ENCODE results near the gene PCDHA8. TPM values are rescaled to one million over a fixed set of nuclear protein-coding genes. Genes with fewer than 3 reads are reported as not detected.

PCDHA8 gene
- total and polyA plus RNA-seq, 9 of the 15 experiments (the other 6 are each of a cell fraction or from before 2014, with no cell fraction given), result not detected

DNA sequence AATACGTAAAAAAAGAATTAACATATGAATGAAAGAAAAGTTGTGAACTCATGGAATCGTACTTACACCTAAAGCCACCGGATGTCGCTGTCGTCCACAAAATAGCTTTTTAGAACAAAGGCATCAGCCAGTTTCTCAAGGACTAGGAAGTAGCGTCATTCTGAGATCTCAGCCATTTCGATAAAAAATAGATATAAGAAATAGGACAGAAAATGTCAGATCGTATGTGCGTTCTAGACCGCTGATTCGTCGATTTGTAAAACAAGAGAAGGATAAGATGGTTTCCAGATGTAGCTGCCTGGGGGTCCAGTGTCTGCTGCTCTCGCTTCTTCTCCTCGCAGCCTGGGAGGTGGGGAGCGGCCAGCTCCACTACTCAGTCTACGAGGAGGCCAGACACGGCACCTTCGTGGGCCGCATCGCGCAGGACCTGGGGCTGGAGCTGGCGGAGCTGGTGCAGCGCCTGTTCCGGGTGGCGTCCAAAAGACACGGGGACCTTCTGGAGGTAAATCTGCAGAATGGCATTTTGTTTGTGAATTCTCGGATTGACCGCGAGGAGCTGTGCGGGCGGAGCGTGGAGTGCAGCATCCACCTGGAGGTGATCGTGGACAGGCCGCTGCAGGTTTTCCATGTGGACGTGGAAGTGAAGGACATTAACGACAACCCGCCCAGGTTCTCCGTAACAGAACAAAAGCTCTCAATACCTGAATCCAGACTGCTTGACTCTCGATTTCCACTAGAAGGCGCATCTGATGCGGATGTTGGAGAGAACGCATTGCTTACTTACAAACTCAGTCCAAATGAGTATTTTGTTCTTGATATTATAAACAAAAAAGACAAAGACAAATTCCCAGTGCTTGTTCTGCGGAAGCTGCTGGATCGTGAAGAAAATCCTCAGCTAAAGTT is 15.0 kb downstream of the PCDHA8 start, which contains the start of gene PCDHA10:
Gene PCDHA10 (plus strand): TSS at position 126 of the 903 bp plus-strand sequence. CDS start 152 bp downstream, at position 278.
- H3K27ac ChIP-seq (ENCODE audit: extremely low read depth, low read depth, low read length), result no peak within 1 kb of the TSS
- WGBS (ENCODE audit: insufficient coverage, low coverage, missing lambda C conversion rate), result 19% methylated on average over 37 of the region's 44 CpGs
- CTCF ChIA-PET (ENCODE audit: low intra/inter-chr PET ratio), result no interaction called here
- BruUV-seq (replicated peaks), result no TSS peak
- H3K79me2 ChIP-seq (ENCODE audit: control insufficient read depth, insufficient read depth, low read length), result no peaks in the 10 kb centered on the region
- H3K9ac ChIP-seq (ENCODE audit: insufficient read depth in 1 of 2, low read depth in 2 of 2, low read length in 2 of 2), result no peak within 1 kb of the TSS
- no peaks in the 10 kb centered on the region for H3K9me1 ChIP-seq (ENCODE audit: control insufficient read depth, insufficient read depth, low read length)
- H3K4me2 ChIP-seq (ENCODE audit: insufficient read depth, low read length), result no peak within 1 kb of the TSS
- POLR2A ChIA-PET, result no interaction called here
- DNase-seq (ENCODE audit: extremely low read depth in 1 of 4, low spot score in 3 of 4), result no peak
- 0 out of 2 replicates have a peak, but pooled peaks cover 2% of the 10 kb centered on the region for H3K9me3 ChIP-seq (replicated peaks; ENCODE audit: control insufficient read depth, insufficient read depth, low read depth, low read length)
- no peaks in the 10 kb centered on the region for H3K36me3 ChIP-seq (ENCODE audit: control insufficient read depth, insufficient read depth, low read length)
- no peaks in the 10 kb centered on the region for H4K20me1 ChIP-seq (replicated peaks; ENCODE audit: control insufficient read depth, insufficient read depth, low read length)
- in situ Hi-C loops (cut with MboI), result no loop called here
- ATAC-seq, result no peak
- FAIRE-seq, result no peak
- no peaks in the 10 kb centered on the region for H3K27me3 ChIP-seq (ENCODE audit: control insufficient read depth in 2 of 2, insufficient read depth in 2 of 2, low read length in 2 of 2)
- H3K4me1 ChIP-seq (replicated peaks in 1 of 2; ENCODE audit: control insufficient read depth in 2 of 2, insufficient read depth in 2 of 2, low read length in 2 of 2), result no peaks in the 10 kb centered on the region
- TF ChIP-seq SREBF1 (IDR thresholded peaks at IDR 0.05; ENCODE audit: borderline replicate concordance, low read depth, low read length), result no peak
- TF ChIP-seq, protein P1, sequence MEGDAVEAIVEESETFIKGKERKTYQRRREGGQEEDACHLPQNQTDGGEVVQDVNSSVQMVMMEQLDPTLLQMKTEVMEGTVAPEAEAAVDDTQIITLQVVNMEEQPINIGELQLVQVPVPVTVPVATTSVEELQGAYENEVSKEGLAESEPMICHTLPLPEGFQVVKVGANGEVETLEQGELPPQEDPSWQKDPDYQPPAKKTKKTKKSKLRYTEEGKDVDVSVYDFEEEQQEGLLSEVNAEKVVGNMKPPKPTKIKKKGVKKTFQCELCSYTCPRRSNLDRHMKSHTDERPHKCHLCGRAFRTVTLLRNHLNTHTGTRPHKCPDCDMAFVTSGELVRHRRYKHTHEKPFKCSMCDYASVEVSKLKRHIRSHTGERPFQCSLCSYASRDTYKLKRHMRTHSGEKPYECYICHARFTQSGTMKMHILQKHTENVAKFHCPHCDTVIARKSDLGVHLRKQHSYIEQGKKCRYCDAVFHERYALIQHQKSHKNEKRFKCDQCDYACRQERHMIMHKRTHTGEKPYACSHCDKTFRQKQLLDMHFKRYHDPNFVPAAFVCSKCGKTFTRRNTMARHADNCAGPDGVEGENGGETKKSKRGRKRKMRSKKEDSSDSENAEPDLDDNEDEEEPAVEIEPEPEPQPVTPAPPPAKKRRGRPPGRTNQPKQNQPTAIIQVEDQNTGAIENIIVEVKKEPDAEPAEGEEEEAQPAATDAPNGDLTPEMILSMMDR (IDR thresholded peaks at IDR 0.05 in 2 of 3, conservative IDR thresholded peaks at IDR 0.05 in 1 of 3; ENCODE audit: insufficient read depth in 2 of 3, low read depth in 1 of 3, low read length in 3 of 3), result 0 out of 6 replicates have a peak, but pooled peaks of 1 of the 3 experiments have one; percentile 26
- intact Hi-C loops (cut with micrococcal nuclease), result no loop called here
- H3K4me3 ChIP-seq, result no peak within 1 kb of the TSS
- H2AFZ ChIP-seq (ENCODE audit: low read depth, low read length), result no peak within 1 kb of the TSS
